Gastrocnemius medialis (tissue), 4 donors: ENCODE results near the gene PRIMPOL.

Experiments used
- POLR2A ChIP-seq, 2 donors: fragments of 450-650 bp; IDR thresholded peaks; one replicate each; pipeline ENCODE4 v1.6.1; 2017; ENCODE audit warnings: antibody characterized with exemption in 2 of 2, mild to moderate bottlenecking in 2 of 2, moderate library complexity in 2 of 2
- TF ChIP-seq, protein P1 (sequence below), 5 experiments: fragments of 450-650 bp in 3 of 5; fragments of 200-600 bp in 2 of 5; sonication (generic) in 2 of 5; IDR thresholded peaks in 4 of 5; conservative IDR thresholded peaks in 1 of 5; 1 replicate in 4 of 5; 2 replicates in 1 of 5; pipeline ENCODE4 v1.5.1; 2016 to 2019; ENCODE audit warnings: antibody characterized with exemption in 5 of 5, mild to moderate bottlenecking in 3 of 5, moderate library complexity in 3 of 5

DNA sequence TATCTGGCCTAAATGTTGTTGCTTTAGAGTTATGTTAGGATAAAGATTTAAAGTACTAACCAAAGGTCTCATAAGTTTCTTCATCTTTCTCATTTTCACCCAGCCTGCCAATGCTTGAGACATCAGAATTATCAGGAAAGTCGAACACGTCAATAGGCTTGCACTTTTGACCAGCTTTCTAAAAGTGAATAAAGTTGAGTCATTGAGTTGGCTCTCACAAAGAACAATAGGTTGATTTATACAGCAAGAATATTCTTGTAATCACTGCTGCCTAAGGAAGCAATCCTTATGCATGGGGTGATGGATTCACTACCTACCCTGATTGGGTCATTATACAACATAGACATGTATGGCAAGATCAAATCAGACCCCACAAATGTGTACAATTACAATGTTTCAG is 79.3 kb downstream of the PRIMPOL start:
- TF ChIP-seq, protein P1, sequence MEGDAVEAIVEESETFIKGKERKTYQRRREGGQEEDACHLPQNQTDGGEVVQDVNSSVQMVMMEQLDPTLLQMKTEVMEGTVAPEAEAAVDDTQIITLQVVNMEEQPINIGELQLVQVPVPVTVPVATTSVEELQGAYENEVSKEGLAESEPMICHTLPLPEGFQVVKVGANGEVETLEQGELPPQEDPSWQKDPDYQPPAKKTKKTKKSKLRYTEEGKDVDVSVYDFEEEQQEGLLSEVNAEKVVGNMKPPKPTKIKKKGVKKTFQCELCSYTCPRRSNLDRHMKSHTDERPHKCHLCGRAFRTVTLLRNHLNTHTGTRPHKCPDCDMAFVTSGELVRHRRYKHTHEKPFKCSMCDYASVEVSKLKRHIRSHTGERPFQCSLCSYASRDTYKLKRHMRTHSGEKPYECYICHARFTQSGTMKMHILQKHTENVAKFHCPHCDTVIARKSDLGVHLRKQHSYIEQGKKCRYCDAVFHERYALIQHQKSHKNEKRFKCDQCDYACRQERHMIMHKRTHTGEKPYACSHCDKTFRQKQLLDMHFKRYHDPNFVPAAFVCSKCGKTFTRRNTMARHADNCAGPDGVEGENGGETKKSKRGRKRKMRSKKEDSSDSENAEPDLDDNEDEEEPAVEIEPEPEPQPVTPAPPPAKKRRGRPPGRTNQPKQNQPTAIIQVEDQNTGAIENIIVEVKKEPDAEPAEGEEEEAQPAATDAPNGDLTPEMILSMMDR (IDR thresholded peaks at IDR 0.05 in 4 of 5, conservative IDR thresholded peaks at IDR 0.05 in 1 of 5): no peak
- no peak for TF ChIP-seq POLR2A (IDR thresholded peaks at IDR 0.05)
